ENCODE measurements around the gene QSOX1. TPM values are rescaled to one million over a fixed set of nuclear protein-coding genes. Genes with fewer than 3 reads are reported as not detected.
A peak's percentile ranks its signal among the peaks of the same experiment; 100 is the strongest.

The QSOX1 gene
- total and polyA plus RNA-seq, 9 of the 15 experiments (the other 6 are each of a cell fraction or from before 2014, with no cell fraction given), result 4.0 to 53.1 (median 15.0) TPM

- TF ChIP-seq ATF2 (CRISPR knock-in tag; IDR thresholded peaks at IDR 0.05), result no peak
- TF ChIP-seq USF1 (CRISPR knock-in tag; IDR thresholded peaks at IDR 0.05), result peak; percentile 73
- no peak for TF ChIP-seq ZNF134 (CRISPR knock-in tag; conservative IDR thresholded peaks at IDR 0.05)
- TF ChIP-seq HES1 (IDR thresholded peaks at IDR 0.05; ENCODE audit: low read depth), result peak; percentile 97
- no peak for TF ChIP-seq ZSCAN29 (IDR thresholded peaks at IDR 0.05)
- TF ChIP-seq CHD4 (IDR thresholded peaks at IDR 0.05; ENCODE audit: insufficient read depth, insufficient replicate concordance, low read depth, low read length, poor library complexity, severe bottlenecking), result no peak
- no peak for TF ChIP-seq RBM39 (optimal IDR thresholded peaks at IDR 0.05; ENCODE audit: low read depth, low read length)
- no peak for TF ChIP-seq ZBTB43 (CRISPR knock-in tag; IDR thresholded peaks at IDR 0.05)
- no peak for TF ChIP-seq ZNF436 (CRISPR knock-in tag; IDR thresholded peaks at IDR 0.05)
- TF ChIP-seq MXI1 (IDR thresholded peaks at IDR 0.05; ENCODE audit: low read depth, low read length), result no peak
- TF ChIP-seq THAP7 (CRISPR knock-in tag; IDR thresholded peaks at IDR 0.05), result 0 out of 2 replicates have a peak, but pooled peaks have one; percentile 39
- TF ChIP-seq FIP1L1 (IDR thresholded peaks at IDR 0.05; ENCODE audit: low read depth, low read length, poor library complexity, severe bottlenecking), result no peak
- TF ChIP-seq ATF3 (IDR thresholded peaks at IDR 0.05), result peak; percentile 45; the same call in 1 of the 2 replicates
- TF ChIP-seq ATF3 (CRISPR knock-in tag; conservative IDR thresholded peaks at IDR 0.05), result no peak
- TF ChIP-seq AFF4 (CRISPR knock-in tag; IDR thresholded peaks at IDR 0.05), result no peak
Observed at GRCh38 chr1:180116964-180117763, 37.5 kb upstream of the QSOX1 start (continued).

Measured in K562 (cell line).